ENCODE measurements around the gene PNKD.

The PNKD gene

DNA sequence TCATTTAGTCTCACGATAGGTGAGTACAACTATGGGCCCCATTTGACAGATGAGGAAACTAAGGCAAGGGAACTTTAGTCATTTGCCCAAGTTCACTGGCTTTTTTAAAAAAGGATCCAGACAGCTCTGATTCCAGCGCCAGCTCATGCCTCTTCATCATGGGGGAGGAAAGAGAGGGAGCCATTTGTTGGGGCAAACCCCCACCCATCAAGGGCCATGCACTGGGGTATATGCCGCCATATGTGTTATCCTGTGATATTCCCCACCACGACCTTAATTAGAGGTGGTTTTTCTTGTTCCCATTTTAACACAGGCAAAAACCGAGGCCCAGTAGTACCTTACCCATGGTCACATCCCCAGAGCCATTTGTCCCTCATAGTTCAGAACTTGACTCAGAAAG lies 10.2 kb upstream of the PNKD start:
- H3K27ac ChIP-seq (ENCODE audit: low read depth, low read length), result no peak overlapping the region
- H3K4me3 ChIP-seq (ENCODE audit: insufficient read depth, low read length, poor library complexity, severe bottlenecking), result no peak overlapping the region
- H3K4me2 ChIP-seq (ENCODE audit: low read depth, low read length, poor library complexity, severe bottlenecking), result no peak overlapping the region

DNA sequence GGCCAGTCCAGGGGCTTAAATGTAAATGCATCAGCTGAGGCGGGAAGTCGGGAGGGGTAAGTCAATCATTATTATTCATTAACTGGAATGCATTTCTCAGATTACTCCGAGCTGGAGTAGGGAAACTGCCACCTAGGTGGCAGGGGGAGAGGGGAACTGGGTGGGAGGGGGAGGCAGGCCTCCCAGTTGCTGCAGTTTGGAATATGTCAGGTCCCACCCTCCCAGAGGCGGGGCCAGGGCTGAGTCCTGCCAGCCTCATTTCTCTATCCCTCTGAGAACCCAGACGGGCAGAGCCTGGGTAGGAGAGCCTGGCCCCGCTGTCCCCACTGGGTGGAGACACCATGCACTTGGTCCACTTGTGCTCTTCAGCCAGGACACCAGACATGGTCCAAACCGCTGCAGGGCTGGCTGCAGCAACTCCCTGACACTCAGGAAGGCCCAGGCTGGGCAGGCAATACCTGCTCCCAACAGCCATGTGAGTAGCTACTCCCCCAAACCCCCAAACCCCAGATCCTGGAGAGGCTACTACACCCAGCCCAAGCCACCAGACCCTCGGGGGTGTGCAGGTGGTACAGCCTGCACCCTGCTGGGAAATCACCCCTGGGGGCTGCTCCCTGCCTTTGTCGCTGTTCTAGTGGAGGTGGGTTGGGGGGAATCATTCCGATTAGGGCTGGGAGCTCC lies 9.4 kb upstream of the PNKD start, which contains the start of gene GPBAR1:
Gene GPBAR1 (plus strand): TSS at position 274 of the 681 bp plus-strand sequence. CDS start 1,710 bp downstream, outside the sequence.
- H3K9me2 ChIP-seq (replicated peaks; ENCODE audit: insufficient read depth, low read length), result no peaks in the 10 kb centered on the region
- H3K4me3 ChIP-seq (ENCODE audit: insufficient read depth, low read length, poor library complexity, severe bottlenecking), result no peak within 1 kb of the TSS
- H3K36me3 ChIP-seq (ENCODE audit: low read length), result no peaks in the 10 kb centered on the region
- no peaks in the 10 kb centered on the region for H3K79me2 ChIP-seq (ENCODE audit: insufficient read depth, low read length)
- H3K4me2 ChIP-seq (ENCODE audit: low read depth, low read length, poor library complexity, severe bottlenecking), result no peak within 1 kb of the TSS
- H3K27ac ChIP-seq (ENCODE audit: low read depth, low read length), result no peak within 1 kb of the TSS
- no peak within 1 kb of the TSS for H2AFZ ChIP-seq (ENCODE audit: low read depth, low read length, severe bottlenecking)
- H3K27me3 ChIP-seq (ENCODE audit: low read length), result no peaks in the 10 kb centered on the region
- TF ChIP-seq, protein P1, sequence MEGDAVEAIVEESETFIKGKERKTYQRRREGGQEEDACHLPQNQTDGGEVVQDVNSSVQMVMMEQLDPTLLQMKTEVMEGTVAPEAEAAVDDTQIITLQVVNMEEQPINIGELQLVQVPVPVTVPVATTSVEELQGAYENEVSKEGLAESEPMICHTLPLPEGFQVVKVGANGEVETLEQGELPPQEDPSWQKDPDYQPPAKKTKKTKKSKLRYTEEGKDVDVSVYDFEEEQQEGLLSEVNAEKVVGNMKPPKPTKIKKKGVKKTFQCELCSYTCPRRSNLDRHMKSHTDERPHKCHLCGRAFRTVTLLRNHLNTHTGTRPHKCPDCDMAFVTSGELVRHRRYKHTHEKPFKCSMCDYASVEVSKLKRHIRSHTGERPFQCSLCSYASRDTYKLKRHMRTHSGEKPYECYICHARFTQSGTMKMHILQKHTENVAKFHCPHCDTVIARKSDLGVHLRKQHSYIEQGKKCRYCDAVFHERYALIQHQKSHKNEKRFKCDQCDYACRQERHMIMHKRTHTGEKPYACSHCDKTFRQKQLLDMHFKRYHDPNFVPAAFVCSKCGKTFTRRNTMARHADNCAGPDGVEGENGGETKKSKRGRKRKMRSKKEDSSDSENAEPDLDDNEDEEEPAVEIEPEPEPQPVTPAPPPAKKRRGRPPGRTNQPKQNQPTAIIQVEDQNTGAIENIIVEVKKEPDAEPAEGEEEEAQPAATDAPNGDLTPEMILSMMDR (IDR thresholded peaks at IDR 0.05; ENCODE audit: insufficient read depth, low read length, poor library complexity, severe bottlenecking), result no peak
- TF ChIP-seq EZH2phosphoT487 (conservative IDR thresholded peaks at IDR 0.05; ENCODE audit: low read length), result no peak
- H3K9ac ChIP-seq (ENCODE audit: low read length), result no peak within 1 kb of the TSS
- no peaks in the 10 kb centered on the region for H3K9me3 ChIP-seq (ENCODE audit: insufficient read depth, low read length)
- H3F3A ChIP-seq (ENCODE audit: insufficient read depth), result peaks cover 16% of the 10 kb centered on the region
- H4K20me1 ChIP-seq (ENCODE audit: low read depth, low read length), result no peaks in the 10 kb centered on the region

More for the DNA sequence above, 10.2 kb upstream of the PNKD start:
- no peak overlapping the region for H3K9ac ChIP-seq (ENCODE audit: low read length)
- no peaks in the 10 kb centered on the region for H4K20me1 ChIP-seq (ENCODE audit: low read depth, low read length)
- H3F3A ChIP-seq (ENCODE audit: insufficient read depth), result peaks cover 23% of the 10 kb centered on the region
- H2AFZ ChIP-seq (ENCODE audit: low read depth, low read length, severe bottlenecking), result no peak overlapping the region
- TF ChIP-seq, protein P1 (IDR thresholded peaks at IDR 0.05; ENCODE audit: insufficient read depth, low read length, poor library complexity, severe bottlenecking), result no peak
- TF ChIP-seq EZH2phosphoT487 (conservative IDR thresholded peaks at IDR 0.05; ENCODE audit: low read length), result no peak
- H3K36me3 ChIP-seq (ENCODE audit: low read length), result no peaks in the 10 kb centered on the region
- H3K79me2 ChIP-seq (ENCODE audit: insufficient read depth, low read length), result no peaks in the 10 kb centered on the region
- no peaks in the 10 kb centered on the region for H3K9me2 ChIP-seq (replicated peaks; ENCODE audit: insufficient read depth, low read length)
- no peaks in the 10 kb centered on the region for H3K27me3 ChIP-seq (ENCODE audit: low read length)
- no peaks in the 10 kb centered on the region for H3K9me3 ChIP-seq (ENCODE audit: insufficient read depth, low read length)

DNA sequence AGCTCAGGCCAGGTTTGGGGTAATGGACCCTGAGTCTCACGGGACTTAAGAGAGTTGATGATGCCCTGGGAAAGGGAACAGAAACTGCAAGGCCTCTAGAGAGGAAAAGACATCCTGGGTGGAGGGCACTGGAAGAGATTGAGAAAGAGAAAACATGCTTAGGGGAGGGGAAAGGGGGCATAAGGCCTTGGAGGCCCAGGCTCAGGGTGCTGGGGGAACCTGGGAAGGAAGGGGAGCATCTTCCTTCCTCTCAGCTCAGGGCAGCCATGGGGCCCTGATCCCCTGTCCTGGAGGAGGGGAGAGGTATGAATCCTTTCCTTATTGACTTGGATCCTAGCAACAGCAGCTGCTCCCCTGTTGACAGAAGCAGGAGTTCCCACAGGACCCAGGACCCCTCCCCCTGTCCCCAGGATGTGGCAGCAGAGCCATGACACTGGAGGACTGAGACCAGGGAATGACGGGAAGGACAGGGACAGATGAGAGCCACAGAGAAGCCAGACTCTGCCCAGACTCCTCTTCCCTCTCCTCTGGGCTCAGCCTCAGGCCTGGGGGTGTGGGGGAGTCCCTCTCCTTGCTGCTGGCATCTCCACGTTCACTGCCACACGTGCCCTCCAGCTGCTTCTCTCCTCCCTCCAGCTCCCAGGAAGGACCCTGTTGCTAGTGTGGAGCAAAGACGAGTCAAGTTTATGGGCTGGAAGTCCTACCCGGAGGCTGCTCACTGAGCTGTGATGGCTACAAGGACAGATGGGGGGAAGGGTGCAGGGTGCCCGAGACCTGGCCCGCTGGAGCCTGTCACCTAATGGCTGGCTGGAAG lies 8.7 kb upstream of the PNKD start:
- H3K4me2 ChIP-seq (ENCODE audit: low read depth, low read length, poor library complexity, severe bottlenecking), result no peak overlapping the region
- H3K4me3 ChIP-seq (ENCODE audit: insufficient read depth, low read length, poor library complexity, severe bottlenecking), result no peak overlapping the region
- H3K36me3 ChIP-seq (ENCODE audit: low read length), result no peaks in the 10 kb centered on the region
- H2AFZ ChIP-seq (ENCODE audit: low read depth, low read length, severe bottlenecking), result no peak overlapping the region
- no peaks in the 10 kb centered on the region for H4K20me1 ChIP-seq (ENCODE audit: low read depth, low read length)
- TF ChIP-seq, protein P1 (IDR thresholded peaks at IDR 0.05; ENCODE audit: insufficient read depth, low read length, poor library complexity, severe bottlenecking), result no peak
- TF ChIP-seq EZH2phosphoT487 (conservative IDR thresholded peaks at IDR 0.05; ENCODE audit: low read length), result no peak
- peaks cover 13% of the 10 kb centered on the region for H3F3A ChIP-seq (ENCODE audit: insufficient read depth)
- no peak overlapping the region for H3K27ac ChIP-seq (ENCODE audit: low read depth, low read length)
- no peaks in the 10 kb centered on the region for H3K9me2 ChIP-seq (replicated peaks; ENCODE audit: insufficient read depth, low read length)
- H3K27me3 ChIP-seq (ENCODE audit: low read length), result no peaks in the 10 kb centered on the region
- no peak overlapping the region for H3K9ac ChIP-seq (ENCODE audit: low read length)
- H3K79me2 ChIP-seq (ENCODE audit: insufficient read depth, low read length), result no peaks in the 10 kb centered on the region
- H3K9me3 ChIP-seq (ENCODE audit: insufficient read depth, low read length), result no peaks in the 10 kb centered on the region

Data from SU-DHL-6 (cell line).